Measurements from ENCODE around the gene RFX2.

GRCh38 chr19:5993201-5993600, 117.1 kb downstream of the RFX2 start:
- TF ChIP-seq EP300 (IDR thresholded peaks at IDR 0.05) (no peak), RCOR1 (IDR thresholded peaks at IDR 0.05; ENCODE audit: low read depth, low read length) (no peak), RAD21 (conservative IDR thresholded peaks at IDR 0.05 in 1 of 2, IDR thresholded peaks at IDR 0.05 in 1 of 2) (no peak), CHD2 (IDR thresholded peaks at IDR 0.05; ENCODE audit: low read length, partially characterized antibody) (no peak), POLR2A (IDR thresholded peaks at IDR 0.05; ENCODE audit: low read length) (no peak), JUN (IDR thresholded peaks at IDR 0.05) (no peak), RFX5 (IDR thresholded peaks at IDR 0.05) (no peak), MYC (IDR thresholded peaks at IDR 0.05; ENCODE audit: borderline replicate concordance, low read length) (no peak), TP53 (CRISPR knock-in tag; IDR thresholded peaks at IDR 0.05) (no peak)
- TF ChIP-seq, protein P1, sequence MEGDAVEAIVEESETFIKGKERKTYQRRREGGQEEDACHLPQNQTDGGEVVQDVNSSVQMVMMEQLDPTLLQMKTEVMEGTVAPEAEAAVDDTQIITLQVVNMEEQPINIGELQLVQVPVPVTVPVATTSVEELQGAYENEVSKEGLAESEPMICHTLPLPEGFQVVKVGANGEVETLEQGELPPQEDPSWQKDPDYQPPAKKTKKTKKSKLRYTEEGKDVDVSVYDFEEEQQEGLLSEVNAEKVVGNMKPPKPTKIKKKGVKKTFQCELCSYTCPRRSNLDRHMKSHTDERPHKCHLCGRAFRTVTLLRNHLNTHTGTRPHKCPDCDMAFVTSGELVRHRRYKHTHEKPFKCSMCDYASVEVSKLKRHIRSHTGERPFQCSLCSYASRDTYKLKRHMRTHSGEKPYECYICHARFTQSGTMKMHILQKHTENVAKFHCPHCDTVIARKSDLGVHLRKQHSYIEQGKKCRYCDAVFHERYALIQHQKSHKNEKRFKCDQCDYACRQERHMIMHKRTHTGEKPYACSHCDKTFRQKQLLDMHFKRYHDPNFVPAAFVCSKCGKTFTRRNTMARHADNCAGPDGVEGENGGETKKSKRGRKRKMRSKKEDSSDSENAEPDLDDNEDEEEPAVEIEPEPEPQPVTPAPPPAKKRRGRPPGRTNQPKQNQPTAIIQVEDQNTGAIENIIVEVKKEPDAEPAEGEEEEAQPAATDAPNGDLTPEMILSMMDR (IDR thresholded peaks at IDR 0.05) = no peak
- TF ChIP-seq, protein P2, sequence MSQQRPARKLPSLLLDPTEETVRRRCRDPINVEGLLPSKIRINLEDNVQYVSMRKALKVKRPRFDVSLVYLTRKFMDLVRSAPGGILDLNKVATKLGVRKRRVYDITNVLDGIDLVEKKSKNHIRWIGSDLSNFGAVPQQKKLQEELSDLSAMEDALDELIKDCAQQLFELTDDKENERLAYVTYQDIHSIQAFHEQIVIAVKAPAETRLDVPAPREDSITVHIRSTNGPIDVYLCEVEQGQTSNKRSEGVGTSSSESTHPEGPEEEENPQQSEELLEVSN (IDR thresholded peaks at IDR 0.05; ENCODE audit: borderline replicate concordance, low read depth) = no peak
- TF ChIP-seq, protein P3, sequence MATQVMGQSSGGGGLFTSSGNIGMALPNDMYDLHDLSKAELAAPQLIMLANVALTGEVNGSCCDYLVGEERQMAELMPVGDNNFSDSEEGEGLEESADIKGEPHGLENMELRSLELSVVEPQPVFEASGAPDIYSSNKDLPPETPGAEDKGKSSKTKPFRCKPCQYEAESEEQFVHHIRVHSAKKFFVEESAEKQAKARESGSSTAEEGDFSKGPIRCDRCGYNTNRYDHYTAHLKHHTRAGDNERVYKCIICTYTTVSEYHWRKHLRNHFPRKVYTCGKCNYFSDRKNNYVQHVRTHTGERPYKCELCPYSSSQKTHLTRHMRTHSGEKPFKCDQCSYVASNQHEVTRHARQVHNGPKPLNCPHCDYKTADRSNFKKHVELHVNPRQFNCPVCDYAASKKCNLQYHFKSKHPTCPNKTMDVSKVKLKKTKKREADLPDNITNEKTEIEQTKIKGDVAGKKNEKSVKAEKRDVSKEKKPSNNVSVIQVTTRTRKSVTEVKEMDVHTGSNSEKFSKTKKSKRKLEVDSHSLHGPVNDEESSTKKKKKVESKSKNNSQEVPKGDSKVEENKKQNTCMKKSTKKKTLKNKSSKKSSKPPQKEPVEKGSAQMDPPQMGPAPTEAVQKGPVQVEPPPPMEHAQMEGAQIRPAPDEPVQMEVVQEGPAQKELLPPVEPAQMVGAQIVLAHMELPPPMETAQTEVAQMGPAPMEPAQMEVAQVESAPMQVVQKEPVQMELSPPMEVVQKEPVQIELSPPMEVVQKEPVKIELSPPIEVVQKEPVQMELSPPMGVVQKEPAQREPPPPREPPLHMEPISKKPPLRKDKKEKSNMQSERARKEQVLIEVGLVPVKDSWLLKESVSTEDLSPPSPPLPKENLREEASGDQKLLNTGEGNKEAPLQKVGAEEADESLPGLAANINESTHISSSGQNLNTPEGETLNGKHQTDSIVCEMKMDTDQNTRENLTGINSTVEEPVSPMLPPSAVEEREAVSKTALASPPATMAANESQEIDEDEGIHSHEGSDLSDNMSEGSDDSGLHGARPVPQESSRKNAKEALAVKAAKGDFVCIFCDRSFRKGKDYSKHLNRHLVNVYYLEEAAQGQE (IDR thresholded peaks at IDR 0.05) = no peak
- TF ChIP-seq, protein P4, sequence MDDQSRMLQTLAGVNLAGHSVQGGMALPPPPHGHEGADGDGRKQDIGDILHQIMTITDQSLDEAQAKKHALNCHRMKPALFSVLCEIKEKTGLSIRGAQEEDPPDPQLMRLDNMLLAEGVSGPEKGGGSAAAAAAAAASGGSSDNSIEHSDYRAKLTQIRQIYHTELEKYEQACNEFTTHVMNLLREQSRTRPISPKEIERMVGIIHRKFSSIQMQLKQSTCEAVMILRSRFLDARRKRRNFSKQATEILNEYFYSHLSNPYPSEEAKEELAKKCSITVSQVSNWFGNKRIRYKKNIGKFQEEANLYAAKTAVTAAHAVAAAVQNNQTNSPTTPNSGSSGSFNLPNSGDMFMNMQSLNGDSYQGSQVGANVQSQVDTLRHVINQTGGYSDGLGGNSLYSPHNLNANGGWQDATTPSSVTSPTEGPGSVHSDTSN (IDR thresholded peaks at IDR 0.05) = no peak
